Upper lobe of left lung (tissue), 6 donors: Measurements from ENCODE around the gene B4GALNT1. TPM values are rescaled to one million over a fixed set of nuclear protein-coding genes. Genes with fewer than 3 reads are reported as not detected.

Experiments
- ATAC-seq, 2 donors: fragments of 200-7000 bp; cut with Tn5 transposase; one replicate each; pipeline ENCODE4 v1.9.1; 2022; ENCODE audit warnings: mild to moderate bottlenecking in 2 of 2, moderate library complexity in 2 of 2; ENCODE audit not compliant: low FRiP score in 2 of 2
- DNase-seq, 2 donors: peaks; one replicate each; pipeline ENCODE4 v3.0.0-alpha.2; 2019 to 2020
- H3K27ac ChIP-seq, 4 donors: fragments of 200-600 bp; sonication (generic); one replicate each; pipeline ENCODE4 v1.5.1; 2016 to 2019
- H3K27me3 ChIP-seq, 4 donors: fragments of 200-600 bp; sonication (generic); one replicate each; pipeline ENCODE4 v1.5.1; 2017 to 2019
- H3K36me3 ChIP-seq, 4 donors: fragments of 200-600 bp; sonication (generic); one replicate each; pipeline ENCODE4 v1.5.1; 2016 to 2019
- H3K4me1 ChIP-seq, 4 donors: fragments of 200-600 bp; sonication (generic); one replicate each; pipeline ENCODE4 v1.5.1; 2018 to 2019
- H3K4me3 ChIP-seq, 4 donors: fragments of 200-600 bp; sonication (generic); one replicate each; pipeline ENCODE4 v1.5.1; 2017 to 2019; ENCODE audit warnings: mild to moderate bottlenecking in 2 of 4, moderate library complexity in 1 of 4
- H3K9me3 ChIP-seq, 4 donors: fragments of 200-600 bp; sonication (generic); one replicate each; pipeline ENCODE4 v1.5.1; 2018 to 2019
- CTCF ChIP-seq, 6 experiments: fragments of 450-650 bp in 4 of 6; fragments of 200-600 bp in 2 of 6; sonication (generic) in 2 of 6; IDR thresholded peaks; one replicate each; pipeline ENCODE4 v1.5.1; 2016 to 2019; ENCODE audit warnings: antibody characterized with exemption in 6 of 6
- EP300 ChIP-seq, 4 donors: sonication (generic); formaldehyde crosslinking; IDR thresholded peaks; one replicate each; pipeline ENCODE4 v1.5.1; 2017; ENCODE audit warnings: antibody characterized with exemption in 4 of 4, control low read depth in 2 of 4
- POLR2A ChIP-seq, 4 donors: fragments of 450-650 bp; IDR thresholded peaks; one replicate each; pipeline ENCODE4 v1.5.1; 2016 to 2017; ENCODE audit warnings: antibody characterized with exemption in 4 of 4, mild to moderate bottlenecking in 2 of 4
- POLR2AphosphoS5 ChIP-seq, 2 donors: sonication (generic); formaldehyde crosslinking; IDR thresholded peaks; one replicate each; pipeline ENCODE4 v1.5.1; 2017; ENCODE audit warnings: antibody characterized with exemption in 2 of 2
- WGBS, 2 donors: methylation state at CpG; one replicate each; pipeline ENCODE4 v1.1.5; 2017 to 2018; 5-methylcytosine and 5-hydroxymethylcytosine counted together
- total RNA-seq, 6 donors: library from RNA; depleted of rRNA in 4 of 6; stranded (reverse); fragments of >200 nt in 4 of 6; gene quantifications; one replicate each; pipeline versions ENCODE4 v1.1.0 to v1.2.1, GENCODE V29; 2016 to 2021
- donor health status: DM: no; HTN: no; CAD: no; lungs with moderate emphysema.
- donor health status: DM: no; HTN: yes; CAD: no; lungs with severe emphysema.

Gene B4GALNT1
- total RNA-seq, 6 donors from 2014 or later: under 0.01 to 2.6 (median 0.80) TPM

DNA sequence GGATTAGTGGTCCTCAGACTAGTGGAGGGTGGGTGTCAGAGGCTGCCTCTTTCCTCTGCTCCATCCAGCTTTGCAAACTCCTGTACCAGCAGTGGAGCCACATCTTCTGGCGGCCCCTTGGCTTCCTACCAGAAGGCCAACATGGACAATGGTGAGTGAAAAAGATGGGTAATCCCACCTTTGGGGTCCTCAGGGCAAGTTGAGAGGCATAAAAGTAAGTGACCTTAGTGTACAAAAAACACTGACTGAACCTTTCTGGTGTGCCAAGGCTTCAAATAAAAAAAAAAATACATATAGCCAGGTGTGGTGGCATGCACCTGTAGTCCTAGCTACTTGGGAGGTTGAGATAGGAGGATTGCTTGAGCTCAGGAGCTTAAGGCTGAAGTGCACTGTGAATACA lies 51.2 kb downstream of the B4GALNT1 start:
- no peak overlapping the region for H3K4me3 ChIP-seq
- ATAC-seq: no peak
- H3K4me1 ChIP-seq: peaks cover 0 to 5% (median 0%) of the 10 kb centered on the region in 4 donors
- 100% methylated on average over 1 of the region's 1 CpG for WGBS, 2 donors
- TF ChIP-seq EP300 (IDR thresholded peaks at IDR 0.05) (no peak), POLR2A (IDR thresholded peaks at IDR 0.05) (no peak), CTCF (IDR thresholded peaks at IDR 0.05) (no peak), POLR2AphosphoS5 (IDR thresholded peaks at IDR 0.05) (no peak)
- no peaks in the 10 kb centered on the region for H3K9me3 ChIP-seq
- no peak for DNase-seq
- no peaks in the 10 kb centered on the region for H3K27me3 ChIP-seq
- H3K36me3 ChIP-seq: no peaks in the 10 kb centered on the region
- no peak overlapping the region for H3K27ac ChIP-seq

DNA sequence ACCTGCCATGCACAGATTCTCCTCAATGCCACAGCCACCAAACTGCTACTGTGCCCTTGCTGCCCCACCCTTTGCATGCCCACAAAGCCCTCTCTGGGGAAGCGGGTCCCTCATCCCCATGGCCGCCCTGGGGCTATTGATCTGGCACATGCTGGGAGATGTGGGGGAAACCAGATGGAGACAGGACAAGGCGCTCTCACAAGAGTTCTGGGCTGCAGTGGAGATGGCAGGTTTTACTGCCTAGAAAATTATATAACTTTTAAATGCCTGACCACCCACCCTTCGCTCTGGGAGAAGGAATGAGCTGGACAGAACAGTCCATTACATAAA lies 52.6 kb downstream of the B4GALNT1 start:
- no peaks in the 10 kb centered on the region for H3K9me3 ChIP-seq
- WGBS, 2 donors: 94 to 95% methylated on average over 4 of the region's 4 CpGs
- no peak for DNase-seq

DNA sequence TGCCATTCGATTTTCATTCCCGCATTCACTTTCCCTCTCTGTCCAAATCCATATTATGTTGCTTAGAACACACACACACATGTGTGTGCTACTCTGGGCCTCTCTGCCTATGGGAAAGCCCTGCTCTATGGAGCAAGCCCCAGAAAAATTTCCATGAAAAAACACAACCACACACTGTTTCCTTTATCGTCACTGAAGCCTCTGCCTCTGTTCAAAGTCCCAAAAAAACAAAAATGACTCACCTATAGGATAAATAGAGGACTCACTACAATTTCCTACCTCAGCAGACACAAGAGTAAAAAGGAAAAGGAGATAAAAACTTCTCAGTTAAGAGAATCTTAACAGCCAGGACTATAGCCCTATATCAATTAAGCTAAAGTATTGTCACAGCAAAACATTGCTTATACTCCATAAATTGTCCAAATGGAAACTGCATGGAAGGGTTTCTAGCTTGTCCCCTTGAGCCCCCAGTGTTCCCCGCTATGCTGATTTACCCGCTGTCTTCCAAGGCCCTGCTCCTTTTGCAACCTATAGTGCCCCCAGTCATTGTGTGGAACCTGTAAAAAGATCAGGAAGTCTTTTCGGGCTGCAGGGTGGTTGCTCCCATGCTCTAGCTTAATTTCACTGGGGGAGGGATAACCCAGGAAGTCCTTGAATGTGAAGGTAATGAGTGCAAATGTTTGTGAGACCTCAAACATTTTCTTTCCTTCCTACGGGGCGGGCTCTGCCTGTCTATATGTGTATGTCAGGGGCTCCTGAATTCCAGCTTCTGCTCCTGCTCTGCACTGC lies 53.1 kb downstream of the B4GALNT1 start:
- Histone ChIP-seq H3K9me3 (no peaks in the 10 kb centered on the region), H3K4me3 (no peak overlapping the region), H3K4me1 (peaks cover 0 to 5% (median 0%) of the 10 kb centered on the region in 4 donors), H3K27ac (no peak overlapping the region), H3K36me3 (no peaks in the 10 kb centered on the region), H3K27me3 (no peaks in the 10 kb centered on the region)
- ATAC-seq (no peak), DNase-seq (no peak)
- 89 to 92% methylated on average over 8 of the region's 8 CpGs for WGBS, 2 donors
- no peak for TF ChIP-seq POLR2AphosphoS5 (IDR thresholded peaks at IDR 0.05)
- TF ChIP-seq POLR2A (IDR thresholded peaks at IDR 0.05): no peak
- TF ChIP-seq EP300 (IDR thresholded peaks at IDR 0.05): no peak
- TF ChIP-seq CTCF (IDR thresholded peaks at IDR 0.05): no peak

More for the DNA sequence above, 52.6 kb downstream of the B4GALNT1 start:
- Histone ChIP-seq H3K4me1 (peaks cover 0 to 5% (median 0%) of the 10 kb centered on the region in 4 donors), H3K27me3 (no peaks in the 10 kb centered on the region), H3K36me3 (no peaks in the 10 kb centered on the region), H3K27ac (no peak overlapping the region), H3K4me3 (no peak overlapping the region)
- ATAC-seq: no peak
- TF ChIP-seq POLR2A (IDR thresholded peaks at IDR 0.05): no peak
- TF ChIP-seq CTCF (IDR thresholded peaks at IDR 0.05): no peak
- no peak for TF ChIP-seq POLR2AphosphoS5 (IDR thresholded peaks at IDR 0.05)
- no peak for TF ChIP-seq EP300 (IDR thresholded peaks at IDR 0.05)

- Histone ChIP-seq H3K36me3 (no peaks in the 10 kb centered on the region), H3K27me3 (no peaks in the 10 kb centered on the region), H3K4me3 (no peak overlapping the region), H3K4me1 (peaks cover 0 to 5% (median 0%) of the 10 kb centered on the region in 4 donors), H3K9me3 (no peaks in the 10 kb centered on the region), H3K27ac (no peak overlapping the region)
- WGBS, 2 donors: 50 to 88% methylated on average over 1 to 2 of the region's 2 CpGs
- ATAC-seq (no peak), DNase-seq (no peak)
- TF ChIP-seq EP300 (IDR thresholded peaks at IDR 0.05) (no peak), POLR2AphosphoS5 (IDR thresholded peaks at IDR 0.05) (no peak), CTCF (IDR thresholded peaks at IDR 0.05) (no peak), POLR2A (IDR thresholded peaks at IDR 0.05) (no peak)
These were observed 54.0 kb downstream of the B4GALNT1 start for GRCh38 chr12:57579011-57579410.
